HepG2 (cell line): ENCODE data around the gene SCMH1.

Experiments used
- CTCF ChIP-seq: sonication (generic); formaldehyde crosslinking; IDR thresholded peaks from 2 replicates; pipeline ENCODE4 v1.5.0; 2020; ENCODE audit warnings: mild to moderate bottlenecking, missing genetic modification reagents, moderate library complexity
- HNRNPUL1 ChIP-seq: fragments of 200-400 bp; formaldehyde crosslinking; IDR thresholded peaks from 2 replicates; pipeline ENCODE4 v1.6.1; 2017; ENCODE audit warnings: low read depth, mild to moderate bottlenecking, low read length, moderate library complexity
- MAX ChIP-seq: IDR thresholded peaks from 2 replicates; pipeline ENCODE4 v1.6.1; 2012; ENCODE audit warnings: inconsistent platforms
- MNT ChIP-seq: fragments of 450-650 bp; IDR thresholded peaks from 2 replicates; pipeline ENCODE4 v1.6.1; 2016
- NFE2L2 ChIP-seq: fragments of 150-350 bp; IDR thresholded peaks from 2 replicates; pipeline ENCODE4 v1.6.1; 2014; ENCODE audit warnings: low read length
- NFYC ChIP-seq: IDR thresholded peaks from 2 replicates; pipeline ENCODE4 v1.6.1; 2016; ENCODE audit warnings: missing genetic modification reagents, missing compliant biosample characterization
- PHF20 ChIP-seq: sonication (generic); formaldehyde crosslinking; IDR thresholded peaks from 2 replicates; pipeline ENCODE4 v1.5.0; 2020; ENCODE audit warnings: mild to moderate bottlenecking, missing genetic modification reagents
- POLR2A ChIP-seq, 2 experiments: IDR thresholded peaks; 2 replicates each; pipeline ENCODE4 v1.6.1; 2011; ENCODE audit warnings: low read depth in 2 of 2, low read length in 2 of 2, mild to moderate bottlenecking in 1 of 2, moderate library complexity in 1 of 2; ENCODE audit not compliant: insufficient read depth in 1 of 2
- POLR2AphosphoS5 ChIP-seq: IDR thresholded peaks from 2 replicates; pipeline ENCODE4 v1.6.1; 2012; ENCODE audit warnings: low read depth, low read length
- SP4 ChIP-seq: sonication (generic); formaldehyde crosslinking; IDR thresholded peaks from 2 replicates; pipeline ENCODE4 v1.8.1; 2023; ENCODE audit warnings: mild to moderate bottlenecking, missing genetic modification reagents
- TBP ChIP-seq: sonication (generic); formaldehyde crosslinking; IDR thresholded peaks from 2 replicates; pipeline ENCODE4 v1.5.0; 2020; ENCODE audit warnings: missing genetic modification reagents
- YY1 ChIP-seq: IDR thresholded peaks from 2 replicates; pipeline ENCODE4 v1.6.1; 2011; ENCODE audit warnings: low read length, low read depth, moderate library complexity, mild to moderate bottlenecking; ENCODE audit not compliant: insufficient read depth, insufficient replicate concordance
- ZC3H4 ChIP-seq: sonication (generic); formaldehyde crosslinking; IDR thresholded peaks from 2 replicates; pipeline ENCODE4 v1.4.0; 2020; ENCODE audit warnings: missing genetic modification reagents, borderline replicate concordance
- ZNF12 ChIP-seq: sonication (generic); formaldehyde crosslinking; IDR thresholded peaks from 2 replicates; pipeline ENCODE4 v1.5.0; 2020; ENCODE audit warnings: missing genetic modification reagents

GRCh38 chr1:41173651-41174050, 68.5 kb downstream of the SCMH1 start:
- no peak for TF ChIP-seq MAX
- TF ChIP-seq ZNF12 (CRISPR knock-in tag), result no peak
- no peak for TF ChIP-seq PHF20 (CRISPR knock-in tag)
- no peak for TF ChIP-seq CTCF (CRISPR knock-in tag)
- no peak for TF ChIP-seq HNRNPUL1
- no peak for TF ChIP-seq POLR2AphosphoS5
- no peak for TF ChIP-seq NFYC (CRISPR knock-in tag)
- no peak for TF ChIP-seq YY1
- TF ChIP-seq TBP (CRISPR knock-in tag), result no peak
- TF ChIP-seq ZC3H4 (CRISPR knock-in tag), result no peak
- TF ChIP-seq MNT, result no peak
- no peak for TF ChIP-seq POLR2A (IDR thresholded peaks at IDR 0.05; ENCODE audit: insufficient read depth in 1 of 2, low read depth in 2 of 2, low read length in 2 of 2)
- no peak for TF ChIP-seq SP4 (CRISPR knock-in tag)
- TF ChIP-seq NFE2L2, result no peak
